Myocyte (in vitro differentiated cells): ENCODE results near the gene CHST14. TPM values are rescaled to one million over a fixed set of nuclear protein-coding genes. Genes with fewer than 3 reads are reported as not detected.

ENCODE experiments used
- total RNA-seq: library from RNA; depleted of rRNA; stranded (reverse); fragments of >200 nt; gene quantifications from 2 replicates; pipeline ENCODE4 v1.2.3, GENCODE V29; 2014

CHST14 gene
- total RNA-seq, 1 donor from 2014 or later = 14.5 TPM

Other genes starting within 250 kb of the CHST14 start
- 0.21 and 0.48 TPM in 2 replicates for gene PAK6, start 231.9 kb upstream of the CHST14 start, total RNA-seq
- gene ANKRD63, start 187.9 kb upstream of the CHST14 start, total RNA-seq = 0.42 TPM in 1 of 2 replicates, not detected in the other
- gene PLCB2, start 163.0 kb upstream of the CHST14 start, total RNA-seq = 0.99 and 1.4 TPM in 2 replicates
- gene INAFM2, start 147.3 kb upstream of the CHST14 start, total RNA-seq = 40.5 and 73.3 TPM in 2 replicates
- gene CCDC9B, start 130.0 kb upstream of the CHST14 start, total RNA-seq = 30.1 and 41.6 TPM in 2 replicates
- gene PHGR1, start 120.0 kb upstream of the CHST14 start, total RNA-seq = not detected in 2 replicates
- gene DISP2, start 112.8 kb upstream of the CHST14 start, total RNA-seq = 1.6 and 3.5 TPM in 2 replicates
- gene KNSTRN, start 88.3 kb upstream of the CHST14 start, total RNA-seq = 72.4 and 72.8 TPM in 2 replicates
- gene IVD, start 65.2 kb upstream of the CHST14 start, total RNA-seq = 57.0 and 69.3 TPM in 2 replicates
- 10.6 and 11.1 TPM in 2 replicates for gene BAHD1, start 30.0 kb upstream of the CHST14 start, total RNA-seq
- 10.4 and 11.4 TPM in 2 replicates for gene CCDC32, start 94.1 kb downstream of the CHST14 start, total RNA-seq
- gene RPUSD2, start 98.3 kb downstream of the CHST14 start, total RNA-seq = 5.9 and 11.7 TPM in 2 replicates
- 0.99 and 3.0 TPM in 2 replicates for gene KNL1, start 123.3 kb downstream of the CHST14 start, total RNA-seq
- 0.94 and 2.3 TPM in 2 replicates for gene RAD51, start 224.2 kb downstream of the CHST14 start, total RNA-seq